ENCODE measurements around the gene DPP6. TPM values are rescaled to one million over a fixed set of nuclear protein-coding genes. Genes with fewer than 3 reads are reported as not detected.

The DPP6 gene
- total and polyA plus RNA-seq, 4 experiments from 2014 or later, result not detected

- intact Hi-C loops (cut with micrococcal nuclease), result no loop called here
- no peak overlapping the region for H3K4me3 ChIP-seq (ENCODE audit: low read length in 2 of 2)
- no peaks in the 10 kb centered on the region for H3K27me3 Mint-ChIP-seq
- peaks cover 0 to 4% (median 0%) of the 10 kb centered on the region in 8 donors for H3K9me3 Mint-ChIP-seq
- no peaks in the 10 kb centered on the region for H3K4me1 Mint-ChIP-seq
- no peaks in the 10 kb centered on the region for H3K9me3 ChIP-seq (ENCODE audit: control insufficient read depth in 1 of 2, low read length in 2 of 2)
- H3K27ac ChIP-seq (ENCODE audit: low read depth, low read length), result no peak overlapping the region
- ChIA-PET CTCF (ENCODE audit: partially characterized antibody) (no interaction called here), POLR2A (ENCODE audit: partially characterized antibody) (no interaction called here)
- H3K27ac Mint-ChIP-seq, result no peak overlapping the region
- DNase-seq, result no peak
- H3K4me3 Mint-ChIP-seq, result no peak overlapping the region
- no peaks in the 10 kb centered on the region for H3K36me3 Mint-ChIP-seq
- no peaks in the 10 kb centered on the region for H3K27me3 ChIP-seq (ENCODE audit: insufficient read depth, low read length)
- no peaks in the 10 kb centered on the region for H3K36me3 ChIP-seq (ENCODE audit: insufficient read depth, low read length)
- no peaks in the 10 kb centered on the region for H3K4me1 ChIP-seq (ENCODE audit: insufficient read depth, low read length)
Measured at GRCh38 chr7:154167051-154167450, 114.9 kb downstream of the DPP6 start.

- CTCF ChIA-PET (ENCODE audit: partially characterized antibody), result no interaction called here
- no peak overlapping the region for H3K4me3 Mint-ChIP-seq
- H3K27ac Mint-ChIP-seq, result no peak overlapping the region
- Histone ChIP-seq H3K9me3 (ENCODE audit: control insufficient read depth in 1 of 2, low read length in 2 of 2) (no peaks in the 10 kb centered on the region), H3K4me1 (ENCODE audit: insufficient read depth, low read length) (no peaks in the 10 kb centered on the region), H3K4me3 (ENCODE audit: low read length in 2 of 2) (no peak overlapping the region), H3K27me3 (ENCODE audit: insufficient read depth, low read length) (no peaks in the 10 kb centered on the region), H3K36me3 (ENCODE audit: insufficient read depth, low read length) (no peaks in the 10 kb centered on the region), H3K27ac (ENCODE audit: low read depth, low read length) (no peak overlapping the region)
- POLR2A ChIA-PET (ENCODE audit: partially characterized antibody), result no interaction called here
- intact Hi-C loops (cut with micrococcal nuclease), result no loop called here
- peaks cover 0 to 4% (median 0%) of the 10 kb centered on the region in 8 donors for H3K9me3 Mint-ChIP-seq
- H3K27me3 Mint-ChIP-seq, result no peaks in the 10 kb centered on the region
- no peaks in the 10 kb centered on the region for H3K4me1 Mint-ChIP-seq
- no peak for DNase-seq
- no peaks in the 10 kb centered on the region for H3K36me3 Mint-ChIP-seq
Measured at GRCh38 chr7:154167807-154168206, 115.6 kb downstream of the DPP6 start.

- Mint-ChIP-seq H3K27ac (no peak overlapping the region), H3K4me1 (no peaks in the 10 kb centered on the region), H3K4me3 (no peak overlapping the region), H3K36me3 (no peaks in the 10 kb centered on the region), H3K9me3 (peaks cover 0 to 4% (median 0%) of the 10 kb centered on the region in 8 donors), H3K27me3 (no peaks in the 10 kb centered on the region)
- Histone ChIP-seq H3K4me3 (ENCODE audit: low read length in 2 of 2) (no peak overlapping the region), H3K27me3 (ENCODE audit: insufficient read depth, low read length) (no peaks in the 10 kb centered on the region), H3K36me3 (ENCODE audit: insufficient read depth, low read length) (no peaks in the 10 kb centered on the region), H3K27ac (ENCODE audit: low read depth, low read length) (no peak overlapping the region), H3K9me3 (ENCODE audit: control insufficient read depth in 1 of 2, low read length in 2 of 2) (no peaks in the 10 kb centered on the region), H3K4me1 (ENCODE audit: insufficient read depth, low read length) (no peaks in the 10 kb centered on the region)
- intact Hi-C loops (cut with micrococcal nuclease), result no loop called here
- CTCF ChIA-PET (ENCODE audit: partially characterized antibody), result no interaction called here
- DNase-seq, result no peak
- POLR2A ChIA-PET (ENCODE audit: partially characterized antibody), result no interaction called here
Measured at GRCh38 chr7:154171422-154171821, 119.2 kb downstream of the DPP6 start.

DNA sequence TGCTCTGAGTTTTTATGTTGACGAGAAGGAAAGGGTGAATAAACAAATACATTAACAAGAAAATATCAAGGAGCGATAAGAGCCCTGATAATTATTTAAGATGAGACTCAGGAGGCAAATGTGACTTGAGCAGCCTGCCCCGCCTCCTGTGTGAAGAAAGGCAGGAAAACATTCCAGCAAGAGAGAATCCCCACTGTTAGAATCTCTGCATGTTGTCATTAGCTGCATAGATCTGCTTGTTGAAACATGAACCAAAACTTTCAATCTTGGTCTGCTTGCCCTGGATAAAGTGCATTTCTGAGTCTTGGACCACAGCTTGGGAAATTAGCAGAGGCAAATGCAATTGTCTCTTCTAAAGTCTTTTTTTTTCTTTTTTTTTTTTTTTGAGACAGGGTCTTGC is 120.0 kb downstream of the DPP6 start:
- H3K36me3 Mint-ChIP-seq, result no peaks in the 10 kb centered on the region
- H3K27me3 ChIP-seq (ENCODE audit: insufficient read depth, low read length), result no peaks in the 10 kb centered on the region
- no peaks in the 10 kb centered on the region for H3K4me1 ChIP-seq (ENCODE audit: insufficient read depth, low read length)
- no peaks in the 10 kb centered on the region for H3K36me3 ChIP-seq (ENCODE audit: insufficient read depth, low read length)
- ChIA-PET CTCF (ENCODE audit: partially characterized antibody) (no interaction called here), POLR2A (ENCODE audit: partially characterized antibody) (no interaction called here)
- no peaks in the 10 kb centered on the region for H3K9me3 ChIP-seq (ENCODE audit: control insufficient read depth in 1 of 2, low read length in 2 of 2)
- H3K4me3 ChIP-seq (ENCODE audit: low read length in 2 of 2), result no peak overlapping the region
- intact Hi-C loops (cut with micrococcal nuclease), result no loop called here
- no peak overlapping the region for H3K4me3 Mint-ChIP-seq
- no peak overlapping the region for H3K27ac Mint-ChIP-seq
- no peak overlapping the region for H3K27ac ChIP-seq (ENCODE audit: low read depth, low read length)
- DNase-seq, result no peak
- no peaks in the 10 kb centered on the region for H3K4me1 Mint-ChIP-seq
- peaks cover 0 to 4% (median under 1%) of the 10 kb centered on the region in 8 donors for H3K9me3 Mint-ChIP-seq
- no peaks in the 10 kb centered on the region for H3K27me3 Mint-ChIP-seq

DNA sequence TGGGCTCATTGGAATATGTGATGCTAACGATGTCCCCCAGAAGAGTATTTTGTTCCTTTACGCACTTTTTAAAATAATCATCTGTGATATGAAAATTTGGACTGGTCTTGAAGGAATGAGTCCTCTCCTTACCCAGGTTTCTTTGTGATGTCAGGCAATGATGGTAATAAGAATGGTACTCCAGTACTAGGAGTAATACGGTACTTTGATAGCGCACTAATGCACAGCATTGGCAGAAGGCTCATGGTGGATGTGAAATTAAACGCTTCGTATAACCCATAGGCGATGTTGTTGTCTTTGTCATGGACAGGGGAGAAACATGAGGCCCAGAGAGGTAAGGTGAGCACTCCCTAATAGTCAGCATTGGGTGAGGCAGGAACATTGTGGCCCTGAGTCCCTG is 125.4 kb downstream of the DPP6 start:
- H3K9me3 Mint-ChIP-seq, result peaks cover 0 to 4% (median 0%) of the 10 kb centered on the region in 8 donors
- Histone ChIP-seq H3K36me3 (ENCODE audit: insufficient read depth, low read length) (no peaks in the 10 kb centered on the region), H3K4me1 (ENCODE audit: insufficient read depth, low read length) (no peaks in the 10 kb centered on the region), H3K4me3 (ENCODE audit: low read length in 2 of 2) (no peak overlapping the region), H3K27me3 (ENCODE audit: insufficient read depth, low read length) (no peaks in the 10 kb centered on the region), H3K9me3 (ENCODE audit: control insufficient read depth in 1 of 2, low read length in 2 of 2) (no peaks in the 10 kb centered on the region), H3K27ac (ENCODE audit: low read depth, low read length) (no peak overlapping the region)
- POLR2A ChIA-PET (ENCODE audit: partially characterized antibody), result no interaction called here
- no peak for DNase-seq
- H3K27ac Mint-ChIP-seq, result no peak overlapping the region
- H3K36me3 Mint-ChIP-seq, result no peaks in the 10 kb centered on the region
- no peaks in the 10 kb centered on the region for H3K4me1 Mint-ChIP-seq
- H3K27me3 Mint-ChIP-seq, result no peaks in the 10 kb centered on the region
- intact Hi-C loops (cut with micrococcal nuclease), result no loop called here
- CTCF ChIA-PET (ENCODE audit: partially characterized antibody), result no interaction called here
- no peak overlapping the region for H3K4me3 Mint-ChIP-seq

GRCh38 chr7:154178895-154179294 is 126.7 kb downstream of the DPP6 start:
- no peaks in the 10 kb centered on the region for H3K4me1 Mint-ChIP-seq
- H3K4me3 Mint-ChIP-seq, result no peak overlapping the region
- no peak overlapping the region for H3K27ac Mint-ChIP-seq
- Histone ChIP-seq H3K4me3 (ENCODE audit: low read length in 2 of 2) (no peak overlapping the region), H3K27me3 (ENCODE audit: insufficient read depth, low read length) (no peaks in the 10 kb centered on the region), H3K36me3 (ENCODE audit: insufficient read depth, low read length) (no peaks in the 10 kb centered on the region), H3K27ac (ENCODE audit: low read depth, low read length) (no peak overlapping the region), H3K4me1 (ENCODE audit: insufficient read depth, low read length) (no peaks in the 10 kb centered on the region), H3K9me3 (ENCODE audit: control insufficient read depth in 1 of 2, low read length in 2 of 2) (no peaks in the 10 kb centered on the region)
- no peak for DNase-seq
- H3K36me3 Mint-ChIP-seq, result no peaks in the 10 kb centered on the region
- intact Hi-C loops (cut with micrococcal nuclease), result no loop called here
- ChIA-PET CTCF (ENCODE audit: partially characterized antibody) (no interaction called here), POLR2A (ENCODE audit: partially characterized antibody) (no interaction called here)
- peaks cover 0 to 4% (median 0%) of the 10 kb centered on the region in 8 donors for H3K9me3 Mint-ChIP-seq
- H3K27me3 Mint-ChIP-seq, result no peaks in the 10 kb centered on the region

GRCh38 chr7:154183482-154183881 is 131.3 kb downstream of the DPP6 start:
- POLR2A ChIA-PET (ENCODE audit: partially characterized antibody), result no interaction called here
- no peaks in the 10 kb centered on the region for H3K9me3 ChIP-seq (ENCODE audit: control insufficient read depth in 1 of 2, low read length in 2 of 2)
- CTCF ChIA-PET (ENCODE audit: partially characterized antibody), result no interaction called here
- no peaks in the 10 kb centered on the region for H3K27me3 ChIP-seq (ENCODE audit: insufficient read depth, low read length)
- no peak for DNase-seq
- intact Hi-C loops (cut with micrococcal nuclease), result no loop called here
- peaks cover 0 to 2% (median 0%) of the 10 kb centered on the region in 8 donors for H3K9me3 Mint-ChIP-seq
- H3K4me3 Mint-ChIP-seq, result no peak overlapping the region
- no peak overlapping the region for H3K27ac ChIP-seq (ENCODE audit: low read depth, low read length)
- H3K4me3 ChIP-seq (ENCODE audit: low read length in 2 of 2), result no peak overlapping the region
- H3K36me3 Mint-ChIP-seq, result no peaks in the 10 kb centered on the region
- H3K27me3 Mint-ChIP-seq, result no peaks in the 10 kb centered on the region
- H3K36me3 ChIP-seq (ENCODE audit: insufficient read depth, low read length), result no peaks in the 10 kb centered on the region
- H3K27ac Mint-ChIP-seq, result no peak overlapping the region
- H3K4me1 ChIP-seq (ENCODE audit: insufficient read depth, low read length), result no peaks in the 10 kb centered on the region
- no peaks in the 10 kb centered on the region for H3K4me1 Mint-ChIP-seq

DNA sequence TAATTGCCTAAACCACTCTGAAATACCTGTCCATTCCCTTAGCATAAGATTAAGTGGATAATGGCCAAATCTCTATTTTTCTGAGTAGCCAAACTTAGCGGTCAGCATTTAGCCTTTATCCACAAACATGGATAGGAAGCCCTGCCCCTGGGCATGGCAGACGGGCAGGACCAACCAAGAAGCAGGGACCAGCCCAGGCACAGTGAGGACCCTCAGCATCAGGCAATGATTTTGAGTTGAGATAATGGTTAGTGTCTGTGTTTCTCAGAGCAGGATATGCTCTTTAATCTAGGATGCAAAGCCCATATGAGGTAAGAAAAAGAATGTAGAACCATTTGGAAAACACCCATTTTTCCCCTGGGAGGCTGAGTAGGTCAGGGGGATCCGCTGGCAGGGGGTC is 131.7 kb downstream of the DPP6 start:
- no peaks in the 10 kb centered on the region for H3K4me1 Mint-ChIP-seq
- Histone ChIP-seq H3K36me3 (ENCODE audit: insufficient read depth, low read length) (no peaks in the 10 kb centered on the region), H3K4me1 (ENCODE audit: insufficient read depth, low read length) (no peaks in the 10 kb centered on the region), H3K27ac (ENCODE audit: low read depth, low read length) (no peak overlapping the region), H3K27me3 (ENCODE audit: insufficient read depth, low read length) (no peaks in the 10 kb centered on the region), H3K4me3 (ENCODE audit: low read length in 2 of 2) (no peak overlapping the region), H3K9me3 (ENCODE audit: control insufficient read depth in 1 of 2, low read length in 2 of 2) (no peaks in the 10 kb centered on the region)
- peaks cover 0 to 2% (median 0%) of the 10 kb centered on the region in 8 donors for H3K9me3 Mint-ChIP-seq
- intact Hi-C loops (cut with micrococcal nuclease), result no loop called here
- no peak for DNase-seq
- H3K27me3 Mint-ChIP-seq, result no peaks in the 10 kb centered on the region
- CTCF ChIA-PET (ENCODE audit: partially characterized antibody), result no interaction called here
- POLR2A ChIA-PET (ENCODE audit: partially characterized antibody), result no interaction called here
- no peak overlapping the region for H3K4me3 Mint-ChIP-seq
- no peak overlapping the region for H3K27ac Mint-ChIP-seq
- H3K36me3 Mint-ChIP-seq, result no peaks in the 10 kb centered on the region

Data from CD4-positive, alpha-beta memory T cell (primary cell).